ENCODE data around the gene AUTS2.

- TF ChIP-seq CTCF (IDR thresholded peaks at IDR 0.05 in 8 of 11, conservative IDR thresholded peaks at IDR 0.05 in 3 of 11) (no peak), POLR2A (IDR thresholded peaks at IDR 0.05) (no peak)
These were observed 473.9 kb downstream of the AUTS2 start for GRCh38 chr7:70072220-70072619.

Data from spleen (tissue), 7 donors.